CD4-positive, alpha-beta memory T cell (primary cell): ENCODE data around the gene GNAI1. TPM values are rescaled to one million over a fixed set of nuclear protein-coding genes. Genes with fewer than 3 reads are reported as not detected.

Experiments
- CTCF ChIA-PET: fragments of 350-600 bp; sonication (Branson Sonifier 250); formaldehyde crosslinking; loops from one replicate; lab custom pipeline; 2021; ENCODE audit warnings: inconsistent platforms; ENCODE audit not compliant: partially characterized antibody; lab: Charles Lee
- POLR2A ChIA-PET: fragments of 350-600 bp; sonication (Branson Sonifier 250); formaldehyde crosslinking; loops from one replicate; lab custom pipeline; 2021; ENCODE audit not compliant: partially characterized antibody; lab: Charles Lee
- DNase-seq, 5 donors: peaks; one replicate each; pipeline versions ENCODE4 v3.0.0 to v3.0.0-alpha.2; 2020 to 2022; ENCODE audit warnings: mixed read lengths in 1 of 5
- H3K27ac ChIP-seq: one replicate; pipeline ENCODE4 v1.7.0; 2013; ENCODE audit warnings: low read depth, low read length
- H3K27me3 ChIP-seq: 2 replicates; pipeline ENCODE4 v1.7.0; 2013; ENCODE audit warnings: mild to moderate bottlenecking, low read length, moderate library complexity; ENCODE audit not compliant: insufficient read depth
- H3K36me3 ChIP-seq: 2 replicates; pipeline ENCODE4 v1.7.0; 2013; ENCODE audit warnings: mild to moderate bottlenecking, low read length, moderate library complexity; ENCODE audit not compliant: insufficient read depth
- H3K4me1 ChIP-seq: 2 replicates; pipeline ENCODE4 v1.7.0; 2013; ENCODE audit warnings: mild to moderate bottlenecking, low read length, moderate library complexity; ENCODE audit not compliant: insufficient read depth
- H3K4me3 ChIP-seq, 2 donors: one replicate each; pipeline ENCODE4 v1.7.0; 2013; ENCODE audit warnings: low read length in 2 of 2, mild to moderate bottlenecking in 1 of 2
- H3K9me3 ChIP-seq, 2 donors: one replicate each; pipeline ENCODE4 v1.7.0; 2013; ENCODE audit warnings: low read length in 2 of 2, control low read depth in 1 of 2; ENCODE audit not compliant: control insufficient read depth in 1 of 2
- H3K27ac Mint-ChIP-seq, 7 donors: one replicate each; pipeline ENCODE4 v1.8.0; 2020 to 2021; ENCODE audit warnings: mixed read lengths in 7 of 7, mild to moderate bottlenecking in 6 of 7, inconsistent platforms in 3 of 7, moderate library complexity in 3 of 7
- H3K27me3 Mint-ChIP-seq, 2 donors: one replicate each; pipeline ENCODE4 v1.8.0; 2020 to 2021; ENCODE audit warnings: mixed read lengths in 2 of 2
- H3K36me3 Mint-ChIP-seq, 2 donors: one replicate each; pipeline ENCODE4 v1.8.0; 2020 to 2021; ENCODE audit warnings: mixed read lengths in 2 of 2, inconsistent platforms in 1 of 2, mild to moderate bottlenecking in 1 of 2
- H3K4me1 Mint-ChIP-seq, 4 donors: one replicate each; pipeline ENCODE4 v1.8.0; 2020 to 2021; ENCODE audit warnings: mixed read lengths in 4 of 4, mild to moderate bottlenecking in 1 of 4
- H3K4me3 Mint-ChIP-seq, 8 donors: one replicate each; pipeline ENCODE4 v1.8.0; 2020 to 2021; ENCODE audit warnings: mixed read lengths in 8 of 8, mild to moderate bottlenecking in 7 of 8, moderate library complexity in 6 of 8, inconsistent platforms in 3 of 8
- H3K9me3 Mint-ChIP-seq, 8 donors: one replicate each; pipeline ENCODE4 v1.8.0; 2020 to 2021; ENCODE audit warnings: mixed read lengths in 8 of 8, mild to moderate bottlenecking in 5 of 8, inconsistent platforms in 3 of 8, moderate library complexity in 1 of 8
- intact Hi-C: fragments of 100-400 bp; cut with micrococcal nuclease; formaldehyde crosslinking; loops from one replicate; pipeline ENCODE4 v1.15.1; 2023
- polyA plus RNA-seq, 2 donors: library from polyadenylated mRNA; unstranded; fragments of 300-500 nt; fragmentation: Illumina TruSeq; gene quantifications; one replicate each; pipeline ENCODE4 v1.2.3, GENCODE V29; 2021
- total RNA-seq, 2 experiments: library from RNA; stranded (reverse); gene quantifications; one replicate each; pipeline ENCODE4 v1.2.3, GENCODE V29; 2021

The GNAI1 gene
- total and polyA plus RNA-seq, 4 experiments from 2014 or later: 0.49 to 0.78 (median 0.60) TPM; not detected in 1

- Histone ChIP-seq H3K4me3 (no peak overlapping the region), H3K4me1 (no peaks in the 10 kb centered on the region), H3K27me3 (no peaks in the 10 kb centered on the region), H3K36me3 (no peaks in the 10 kb centered on the region), H3K27ac (no peak overlapping the region), H3K9me3 (no peaks in the 10 kb centered on the region)
- intact Hi-C loops: no loop called here
- no peak for DNase-seq
- Mint-ChIP-seq H3K27me3 (no peaks in the 10 kb centered on the region), H3K4me1 (no peaks in the 10 kb centered on the region), H3K4me3 (no peak overlapping the region), H3K36me3 (no peaks in the 10 kb centered on the region), H3K27ac (no peak overlapping the region), H3K9me3 (peaks cover 0 to 6% (median 2%) of the 10 kb centered on the region in 8 donors)
- ChIA-PET CTCF (no interaction called here), POLR2A (no interaction called here)
These were observed 90.7 kb downstream of the GNAI1 start for GRCh38 chr7:80225361-80225760.

DNA sequence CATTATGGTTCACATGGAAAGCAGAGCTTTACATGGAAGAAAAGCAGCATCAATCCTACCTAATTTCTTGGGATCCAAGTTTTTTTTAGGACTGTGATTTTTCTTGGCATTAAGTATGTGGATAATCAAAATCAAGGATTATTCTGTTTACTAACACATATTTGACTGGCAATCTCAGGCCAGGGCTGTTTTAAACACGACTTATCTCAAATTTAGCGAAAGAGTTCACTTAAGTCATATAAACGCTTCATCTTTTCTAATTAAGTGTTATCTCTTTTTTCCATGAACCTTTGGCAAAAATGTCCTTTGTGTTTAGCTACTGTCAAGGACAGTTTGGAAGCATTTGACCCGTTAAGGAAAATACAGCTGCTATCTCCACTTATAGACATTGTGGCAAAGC lies 92.0 kb downstream of the GNAI1 start:
- H3K9me3 Mint-ChIP-seq: peaks cover 0 to 6% (median 2%) of the 10 kb centered on the region in 8 donors
- intact Hi-C loops: no loop called here
- Histone ChIP-seq H3K36me3 (no peaks in the 10 kb centered on the region), H3K4me1 (no peaks in the 10 kb centered on the region), H3K27me3 (no peaks in the 10 kb centered on the region), H3K9me3 (no peaks in the 10 kb centered on the region), H3K4me3 (no peak overlapping the region), H3K27ac (no peak overlapping the region)
- no peak overlapping the region for H3K4me3 Mint-ChIP-seq
- no peaks in the 10 kb centered on the region for H3K4me1 Mint-ChIP-seq
- CTCF ChIA-PET: no interaction called here
- no peaks in the 10 kb centered on the region for H3K36me3 Mint-ChIP-seq
- DNase-seq: no peak
- H3K27me3 Mint-ChIP-seq: no peaks in the 10 kb centered on the region
- POLR2A ChIA-PET: no interaction called here
- no peak overlapping the region for H3K27ac Mint-ChIP-seq

- Histone ChIP-seq H3K9me3 (no peaks in the 10 kb centered on the region), H3K4me1 (no peaks in the 10 kb centered on the region), H3K27me3 (no peaks in the 10 kb centered on the region), H3K27ac (no peak overlapping the region), H3K4me3 (no peak overlapping the region), H3K36me3 (no peaks in the 10 kb centered on the region)
- peaks cover 0 to 8% (median 3%) of the 10 kb centered on the region in 8 donors for H3K9me3 Mint-ChIP-seq
- no peaks in the 10 kb centered on the region for H3K4me1 Mint-ChIP-seq
- CTCF ChIA-PET: no interaction called here
- POLR2A ChIA-PET: no interaction called here
- no peaks in the 10 kb centered on the region for H3K27me3 Mint-ChIP-seq
- no peaks in the 10 kb centered on the region for H3K36me3 Mint-ChIP-seq
- no peak overlapping the region for H3K4me3 Mint-ChIP-seq
- H3K27ac Mint-ChIP-seq: no peak overlapping the region
- intact Hi-C loops: no loop called here
- no peak for DNase-seq
These were observed 95.7 kb downstream of the GNAI1 start for GRCh38 chr7:80230327-80230726.

GRCh38 chr7:80231707-80232106 lies 97.1 kb downstream of the GNAI1 start:
- Mint-ChIP-seq H3K9me3 (peaks cover 1 to 15% (median 3%) of the 10 kb centered on the region in 8 donors), H3K4me1 (no peaks in the 10 kb centered on the region), H3K27ac (no peak overlapping the region), H3K27me3 (no peaks in the 10 kb centered on the region), H3K36me3 (no peaks in the 10 kb centered on the region), H3K4me3 (no peak overlapping the region)
- ChIA-PET CTCF (no interaction called here), POLR2A (no interaction called here)
- no peak overlapping the region for H3K4me3 ChIP-seq
- H3K9me3 ChIP-seq: no peaks in the 10 kb centered on the region
- H3K27ac ChIP-seq: no peak overlapping the region
- intact Hi-C loops: no loop called here
- H3K27me3 ChIP-seq: no peaks in the 10 kb centered on the region
- H3K36me3 ChIP-seq: no peaks in the 10 kb centered on the region
- no peak for DNase-seq
- H3K4me1 ChIP-seq: no peaks in the 10 kb centered on the region

- H3K36me3 Mint-ChIP-seq: no peaks in the 10 kb centered on the region
- intact Hi-C loops: no loop called here
- H3K27ac ChIP-seq: no peak overlapping the region
- H3K27me3 ChIP-seq: no peaks in the 10 kb centered on the region
- no peaks in the 10 kb centered on the region for H3K4me1 ChIP-seq
- ChIA-PET CTCF (no interaction called here), POLR2A (no interaction called here)
- H3K4me1 Mint-ChIP-seq: no peaks in the 10 kb centered on the region
- H3K9me3 Mint-ChIP-seq: peaks cover 0 to 13% (median 4%) of the 10 kb centered on the region in 8 donors
- no peak overlapping the region for H3K27ac Mint-ChIP-seq
- H3K9me3 ChIP-seq: no peaks in the 10 kb centered on the region
- H3K27me3 Mint-ChIP-seq: no peaks in the 10 kb centered on the region
- no peak overlapping the region for H3K4me3 Mint-ChIP-seq
- H3K36me3 ChIP-seq: no peaks in the 10 kb centered on the region
- H3K4me3 ChIP-seq: no peak overlapping the region
- DNase-seq: no peak
These were observed 98.5 kb downstream of the GNAI1 start for GRCh38 chr7:80232979-80233724.

DNA sequence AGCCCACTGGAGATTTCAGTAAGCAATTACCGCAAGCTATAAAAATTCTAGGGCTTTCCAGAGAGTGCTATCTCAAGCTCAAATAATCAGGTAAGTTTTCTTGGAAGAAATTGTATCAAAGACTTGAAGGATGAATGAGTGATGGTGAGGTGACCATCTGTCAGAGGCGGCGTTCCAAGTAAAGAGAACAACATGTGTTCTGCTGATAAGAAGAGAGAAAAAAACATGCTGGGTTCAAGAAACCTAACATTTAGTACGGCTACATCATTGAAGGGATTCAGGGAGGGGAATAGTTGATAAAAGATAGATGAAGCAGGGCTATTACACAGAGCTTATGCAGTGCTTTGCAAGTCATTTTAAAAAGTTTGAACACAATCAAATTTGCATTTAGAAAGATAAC lies 100.7 kb downstream of the GNAI1 start:
- Mint-ChIP-seq H3K9me3 (peaks cover 0 to 9% (median 4%) of the 10 kb centered on the region in 8 donors), H3K4me1 (no peaks in the 10 kb centered on the region), H3K27me3 (no peaks in the 10 kb centered on the region), H3K27ac (no peak overlapping the region), H3K4me3 (no peak overlapping the region), H3K36me3 (no peaks in the 10 kb centered on the region)
- no peaks in the 10 kb centered on the region for H3K9me3 ChIP-seq
- intact Hi-C loops: no loop called here
- no peaks in the 10 kb centered on the region for H3K27me3 ChIP-seq
- CTCF ChIA-PET: no interaction called here
- no peak overlapping the region for H3K27ac ChIP-seq
- no peak overlapping the region for H3K4me3 ChIP-seq
- POLR2A ChIA-PET: no interaction called here
- H3K4me1 ChIP-seq: no peaks in the 10 kb centered on the region
- DNase-seq: no peak
- H3K36me3 ChIP-seq: no peaks in the 10 kb centered on the region

GRCh38 chr7:80236681-80237080 lies 102.0 kb downstream of the GNAI1 start:
- CTCF ChIA-PET: no interaction called here
- H3K27me3 Mint-ChIP-seq: no peaks in the 10 kb centered on the region
- no peaks in the 10 kb centered on the region for H3K36me3 Mint-ChIP-seq
- intact Hi-C loops: no loop called here
- no peak overlapping the region for H3K4me3 Mint-ChIP-seq
- H3K9me3 Mint-ChIP-seq: peaks cover 0 to 9% (median 5%) of the 10 kb centered on the region in 8 donors
- Histone ChIP-seq H3K4me1 (no peaks in the 10 kb centered on the region), H3K27ac (no peak overlapping the region), H3K4me3 (no peak overlapping the region), H3K9me3 (peaks cover 0 to 2% of the 10 kb centered on the region in 2 donors), H3K36me3 (no peaks in the 10 kb centered on the region), H3K27me3 (no peaks in the 10 kb centered on the region)
- POLR2A ChIA-PET: no interaction called here
- no peak for DNase-seq
- no peak overlapping the region for H3K27ac Mint-ChIP-seq
- H3K4me1 Mint-ChIP-seq: no peaks in the 10 kb centered on the region
